Inferior parietal cortex (tissue), 1 donor: ENCODE data around the gene CMSS1.
"Not testable (repeated sequence)": the region's sequence is repeated elsewhere in the genome, so short reads cannot be mapped to it uniquely, and the experiment has no call there.

Source experiments
- DNase-seq: peaks from one replicate; pipeline ENCODE4 v3.0.0-alpha.2; 2016; ENCODE audit errors: extremely low spot score

CMSS1 gene

GRCh38 chr3:100225883-100226282 lies 408.2 kb downstream of the CMSS1 start:
- no peak for DNase-seq

GRCh38 chr3:100226712-100227429 lies 409.2 kb downstream of the CMSS1 start:
- DNase-seq: no peak

GRCh38 chr3:100227511-100227921 lies 409.9 kb downstream of the CMSS1 start:
- DNase-seq: no peak

GRCh38 chr3:100228247-100228646 lies 410.6 kb downstream of the CMSS1 start:
- DNase-seq: no peak

GRCh38 chr3:100229188-100229587 lies 411.5 kb downstream of the CMSS1 start:
- not testable (repeated sequence) for DNase-seq

GRCh38 chr3:100230710-100231109 lies 413.0 kb downstream of the CMSS1 start:
- DNase-seq: no peak
